ENCODE measurements around the gene COPS2. TPM values are rescaled to one million over a fixed set of nuclear protein-coding genes. Genes with fewer than 3 reads are reported as not detected.

The COPS2 gene
- total RNA-seq, 2 donors from 2014 or later = 57.1 to 60.9 TPM

- TF ChIP-seq CTCF (conservative IDR thresholded peaks at IDR 0.05) = no peak
- no peaks in the 10 kb centered on the region for H3K9me3 ChIP-seq (ENCODE audit: control insufficient read depth, low read length)
- WGBS, 2 experiments (ENCODE audit: insufficient coverage in 1 of 2, insufficient read length in 1 of 2) = 96 to 100% methylated on average over 1 of the region's 1 CpG
- Mint-ChIP-seq H3K27ac (no peak overlapping the region), H3K4me3 (no peak overlapping the region), H3K4me1 (no peaks in the 10 kb centered on the region), H3K27me3 (ENCODE audit: insufficient read depth) (no peaks in the 10 kb centered on the region), H3K9me3 (no peaks in the 10 kb centered on the region), H3K36me3 (ENCODE audit: low read depth) (peaks cover 10% of the 10 kb centered on the region)
- no peak overlapping the region for H3K4me3 ChIP-seq (ENCODE audit: low read length)
- H3K4me1 ChIP-seq (ENCODE audit: control insufficient read depth, insufficient read depth, low read length) = no peaks in the 10 kb centered on the region
- no peak overlapping the region for H3K9ac ChIP-seq (ENCODE audit: extremely low read depth, low read length, poor library complexity, severe bottlenecking)
- peaks cover 19% of the 10 kb centered on the region for H3K36me3 ChIP-seq (ENCODE audit: control insufficient read depth, insufficient read depth, low read length)
- no peak overlapping the region for H3K27ac ChIP-seq (ENCODE audit: low read depth, low read length)
- no peak for DNase-seq
- no peaks in the 10 kb centered on the region for H3K27me3 ChIP-seq (ENCODE audit: control insufficient read depth, insufficient read depth, low read length, poor library complexity, severe bottlenecking)
These were observed 33.5 kb downstream of the COPS2 start for GRCh38 chr15:49121901-49122300.

DNA sequence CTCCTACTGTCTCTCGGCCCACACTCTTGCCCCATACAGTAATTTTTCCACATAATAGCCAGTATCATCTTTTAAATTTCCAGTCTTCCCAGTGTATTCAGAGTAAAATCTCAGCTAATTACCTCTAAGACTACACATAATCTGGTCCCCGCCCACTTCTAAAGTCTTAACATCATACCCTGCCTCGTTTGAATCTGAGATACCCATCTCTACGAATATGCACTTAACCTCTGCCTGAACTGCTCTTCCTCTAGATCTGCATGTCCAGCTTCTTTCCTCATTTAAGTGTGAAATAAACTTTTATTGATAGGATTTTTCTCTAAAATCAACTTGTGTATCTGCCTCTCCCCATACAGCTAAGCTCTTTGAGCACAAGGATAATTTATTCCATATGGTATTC is 34.6 kb downstream of the COPS2 start:
- no peak for TF ChIP-seq CTCF (conservative IDR thresholded peaks at IDR 0.05)
- Mint-ChIP-seq H3K4me3 (no peak overlapping the region), H3K36me3 (ENCODE audit: low read depth) (peaks cover 13% of the 10 kb centered on the region), H3K9me3 (no peaks in the 10 kb centered on the region), H3K27ac (no peak overlapping the region), H3K4me1 (no peaks in the 10 kb centered on the region), H3K27me3 (ENCODE audit: insufficient read depth) (no peaks in the 10 kb centered on the region)
- no peak for DNase-seq
- Histone ChIP-seq H3K4me1 (ENCODE audit: control insufficient read depth, insufficient read depth, low read length) (no peaks in the 10 kb centered on the region), H3K36me3 (ENCODE audit: control insufficient read depth, insufficient read depth, low read length) (peaks cover 17% of the 10 kb centered on the region), H3K4me3 (ENCODE audit: low read length) (no peak overlapping the region), H3K9me3 (ENCODE audit: control insufficient read depth, low read length) (no peaks in the 10 kb centered on the region), H3K27ac (ENCODE audit: low read depth, low read length) (no peak overlapping the region), H3K9ac (ENCODE audit: extremely low read depth, low read length, poor library complexity, severe bottlenecking) (no peak overlapping the region), H3K27me3 (ENCODE audit: control insufficient read depth, insufficient read depth, low read length, poor library complexity, severe bottlenecking) (no peaks in the 10 kb centered on the region)
- 84 to 90% methylated on average over 4 of the region's 4 CpGs for WGBS, 2 experiments (ENCODE audit: insufficient coverage in 1 of 2, insufficient read length in 1 of 2)

- H3K27ac Mint-ChIP-seq = no peak overlapping the region
- H3K4me3 Mint-ChIP-seq = no peak overlapping the region
- WGBS, 2 experiments (ENCODE audit: insufficient coverage in 1 of 2, insufficient read length in 1 of 2) = 90 to 94% methylated on average over 2 to 4 of the region's 4 CpGs
- no peak for DNase-seq
- H3K9ac ChIP-seq (ENCODE audit: extremely low read depth, low read length, poor library complexity, severe bottlenecking) = no peak overlapping the region
- peaks cover 25% of the 10 kb centered on the region for H3K9me3 ChIP-seq (ENCODE audit: control insufficient read depth, low read length)
- no peaks in the 10 kb centered on the region for H3K27me3 ChIP-seq (ENCODE audit: control insufficient read depth, insufficient read depth, low read length, poor library complexity, severe bottlenecking)
- H3K4me1 ChIP-seq (ENCODE audit: control insufficient read depth, insufficient read depth, low read length) = no peaks in the 10 kb centered on the region
- H3K4me3 ChIP-seq (ENCODE audit: low read length) = no peak overlapping the region
- H3K36me3 ChIP-seq (ENCODE audit: control insufficient read depth, insufficient read depth, low read length) = peaks cover 22% of the 10 kb centered on the region
- H3K27me3 Mint-ChIP-seq (ENCODE audit: insufficient read depth) = no peaks in the 10 kb centered on the region
- H3K27ac ChIP-seq (ENCODE audit: low read depth, low read length) = no peak overlapping the region
- H3K4me1 Mint-ChIP-seq = no peaks in the 10 kb centered on the region
- H3K36me3 Mint-ChIP-seq (ENCODE audit: low read depth) = peaks cover 41% of the 10 kb centered on the region
- TF ChIP-seq CTCF (conservative IDR thresholded peaks at IDR 0.05) = no peak
- H3K9me3 Mint-ChIP-seq = peaks cover 20% of the 10 kb centered on the region
These were observed 39.1 kb downstream of the COPS2 start for GRCh38 chr15:49116108-49116857.
